M059J (cell line): ENCODE measurements around the gene OXNAD1. TPM values are rescaled to one million over a fixed set of nuclear protein-coding genes. Genes with fewer than 3 reads are reported as not detected.
"Not testable (repeated sequence)": the region's sequence is repeated elsewhere in the genome, so short reads cannot be mapped to it uniquely, and the experiment has no call there.

Source experiments
- DNase-seq: peaks from one replicate; pipeline ENCODE4 v3.0.0-alpha.2; 2012; ENCODE audit warnings: low read depth
- total RNA-seq: library from RNA; depleted of rRNA; stranded (reverse); fragments of >200 nt; shearing (Covaris generic); gene quantifications from 2 replicates; pipeline ENCODE4 v1.2.3, GENCODE V29; 2014

Gene OXNAD1
- total RNA-seq, 1 experiment from 2014 or later = 7.9 TPM

DNA sequence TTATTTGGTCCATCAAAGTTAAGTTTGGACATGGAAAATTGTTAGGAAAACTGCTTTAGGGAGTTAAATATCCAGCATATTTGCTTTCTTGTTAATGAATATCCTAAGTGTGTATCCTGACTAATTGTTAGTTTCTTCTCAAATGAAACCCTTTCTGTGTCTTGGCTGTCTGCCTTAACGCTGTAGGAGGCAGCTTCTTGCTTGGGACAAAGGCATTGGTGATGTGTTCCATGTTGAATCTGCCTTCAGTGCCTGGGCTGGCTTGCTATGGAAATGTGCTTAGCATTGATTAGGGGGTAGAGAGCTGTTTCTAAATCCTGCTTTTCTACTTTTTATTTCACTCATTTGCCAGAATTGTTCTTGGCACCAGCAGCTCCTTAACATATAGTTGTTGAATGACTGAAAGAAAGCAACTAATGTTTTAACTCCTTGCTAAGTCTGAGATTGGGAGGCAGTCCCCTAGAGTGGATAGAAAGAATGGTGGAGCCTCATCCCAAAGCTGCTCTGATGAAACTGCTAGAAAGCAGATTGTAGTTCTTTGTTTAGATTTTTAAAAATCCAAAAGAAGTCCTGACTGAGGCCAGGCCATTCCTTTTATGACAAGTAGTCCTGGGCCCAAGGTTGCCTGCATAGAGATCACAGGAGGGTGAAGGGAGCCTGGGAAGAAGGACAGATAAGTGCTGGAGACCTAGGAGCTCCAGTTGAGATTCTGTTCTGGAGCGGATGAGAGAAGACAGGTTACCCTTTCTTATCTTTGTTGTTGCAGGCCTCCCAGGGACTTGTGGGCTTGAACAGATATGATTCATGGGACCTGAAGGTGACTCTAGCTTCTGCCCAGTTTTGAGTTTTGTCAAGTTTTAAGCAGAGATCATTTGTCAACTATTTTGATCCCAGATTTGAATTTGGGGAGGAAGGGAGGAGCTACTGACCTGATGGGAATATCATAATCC lies 39.3 kb downstream of the OXNAD1 start:
- no peak for DNase-seq

DNA sequence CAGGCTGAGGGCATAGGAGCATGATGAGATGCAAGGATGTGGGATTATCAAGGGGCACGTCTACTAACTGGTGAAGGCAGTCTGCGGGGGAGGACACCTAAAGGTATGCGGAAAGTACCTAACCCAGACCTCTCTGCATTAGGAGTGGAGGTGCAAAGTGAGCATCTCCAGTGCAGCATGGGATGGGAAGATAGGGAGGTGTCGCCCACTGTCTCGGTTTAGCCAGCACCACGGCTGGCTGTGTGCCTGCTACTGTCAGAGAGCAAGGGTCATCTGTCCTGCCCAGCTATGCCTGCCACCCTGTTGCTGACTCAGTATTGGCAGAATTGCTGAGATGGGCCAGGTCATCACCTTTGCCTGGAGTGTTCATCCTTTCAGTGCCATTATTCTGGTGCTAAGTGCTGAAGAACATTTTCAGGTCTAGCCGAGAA lies 40.1 kb downstream of the OXNAD1 start:
- no peak for DNase-seq

DNA sequence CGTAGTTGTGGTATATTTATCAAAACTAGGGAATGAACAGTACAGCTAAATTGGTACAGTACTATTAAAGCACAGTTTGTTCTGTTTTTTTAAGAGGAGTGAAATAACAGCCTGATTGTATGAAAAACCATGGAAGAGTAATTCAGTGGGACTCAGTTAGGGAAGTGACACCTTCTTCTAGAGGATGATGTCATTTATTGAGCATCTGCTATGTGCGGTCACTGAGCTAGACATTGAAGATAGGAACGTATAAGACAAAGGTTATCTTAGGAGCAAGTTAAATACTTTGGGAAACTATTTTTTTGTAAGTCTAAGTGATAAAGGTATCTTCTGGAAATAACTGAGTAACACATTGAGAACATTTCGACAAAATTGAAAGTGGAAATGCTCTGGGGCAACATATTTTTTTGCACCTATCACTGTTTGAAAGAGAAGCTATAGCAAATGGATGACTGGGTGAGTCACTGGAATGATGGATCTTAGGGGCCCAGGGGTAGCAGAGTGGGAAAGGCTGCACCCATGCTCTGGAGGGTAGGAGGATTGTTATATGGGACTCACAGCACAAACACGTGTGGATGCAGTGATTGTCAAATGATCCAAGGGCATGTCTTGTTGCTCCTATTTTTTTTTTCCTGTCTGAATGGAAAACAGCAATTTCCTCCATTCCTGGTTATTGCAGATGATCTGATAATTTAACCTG lies 43.0 kb downstream of the OXNAD1 start:
- DNase-seq = no peak

DNA sequence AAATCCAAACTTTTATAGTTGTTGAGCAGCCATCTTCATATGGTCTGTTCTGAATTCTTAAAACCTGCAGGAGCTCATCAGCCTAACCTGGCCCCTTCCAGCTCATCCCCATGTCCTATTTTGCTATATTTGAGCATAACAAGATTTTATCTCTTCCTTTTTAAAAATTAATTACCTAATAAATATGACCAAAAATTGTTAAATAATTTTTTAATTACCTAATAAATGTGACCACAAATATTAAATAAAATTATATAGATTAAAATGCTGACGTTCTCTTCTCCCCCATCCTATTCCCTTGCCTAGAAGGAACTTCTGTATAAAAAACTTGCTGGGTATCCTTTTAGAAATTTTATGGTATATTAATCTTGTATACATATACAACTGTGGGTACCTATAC lies 43.7 kb downstream of the OXNAD1 start:
- no peak for DNase-seq

DNA sequence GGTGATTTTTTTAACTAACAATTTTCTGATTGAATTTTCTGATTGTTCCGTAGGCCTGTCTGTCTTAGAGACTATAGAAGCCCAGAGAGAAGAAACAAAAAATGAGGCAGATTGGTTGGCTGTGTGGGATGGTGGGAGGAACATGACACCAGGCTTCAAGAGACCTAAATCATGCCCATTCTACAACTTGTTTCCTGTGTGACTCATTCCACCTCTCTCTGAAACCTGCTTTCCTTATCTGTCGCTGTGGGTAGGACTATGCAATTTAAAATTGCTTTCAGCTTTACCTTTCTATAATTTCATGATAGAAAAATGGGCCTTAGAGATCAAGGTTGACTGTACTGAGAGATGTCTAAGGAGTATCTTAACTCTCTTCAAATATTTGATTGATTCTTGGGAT lies 44.5 kb downstream of the OXNAD1 start:
- DNase-seq = peak; percentile 72

DNA sequence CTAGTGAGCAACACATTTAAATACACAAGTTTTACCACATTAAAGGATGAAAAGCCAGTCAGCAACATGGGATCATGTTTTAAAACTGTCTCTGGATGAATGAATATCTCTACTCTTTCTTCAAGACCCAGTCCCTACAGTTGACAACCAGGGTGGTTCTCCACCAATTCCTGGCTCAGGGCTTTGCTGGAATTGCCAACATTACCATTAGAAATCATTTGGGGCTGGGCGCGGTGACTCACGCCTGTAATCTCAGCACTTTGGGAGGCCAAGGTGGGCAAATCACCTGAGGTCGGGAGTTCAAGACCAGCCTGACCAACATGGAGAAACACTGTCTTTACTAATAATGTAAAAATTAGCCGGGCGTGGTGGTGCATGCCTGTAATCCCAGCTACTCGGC lies 45.5 kb downstream of the OXNAD1 start:
- DNase-seq = not testable (repeated sequence)

DNA sequence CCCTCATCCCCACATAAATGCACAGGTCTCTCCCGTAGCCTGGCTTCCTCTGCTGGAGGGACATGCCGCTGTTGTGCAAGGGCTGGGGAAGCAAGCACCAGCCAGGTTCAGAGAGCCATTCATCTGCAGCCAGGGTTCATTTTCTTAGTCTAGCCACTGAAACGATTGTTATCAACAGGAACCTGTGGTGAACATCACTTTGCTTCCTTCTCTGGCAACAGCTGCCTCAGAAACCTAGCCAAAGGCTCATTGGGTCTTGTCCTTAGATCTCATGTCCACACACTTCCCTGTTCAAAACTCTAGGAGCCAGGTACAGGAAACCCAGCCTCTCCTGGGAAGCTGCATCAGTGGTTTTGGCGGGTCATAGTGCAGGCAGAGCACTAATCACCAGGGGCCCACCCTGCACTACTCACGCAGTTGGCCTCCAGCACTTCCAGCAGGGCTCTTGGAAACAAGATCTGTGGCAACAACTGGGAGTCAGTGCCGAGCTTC lies 47.0 kb downstream of the OXNAD1 start:
- no peak for DNase-seq

DNA sequence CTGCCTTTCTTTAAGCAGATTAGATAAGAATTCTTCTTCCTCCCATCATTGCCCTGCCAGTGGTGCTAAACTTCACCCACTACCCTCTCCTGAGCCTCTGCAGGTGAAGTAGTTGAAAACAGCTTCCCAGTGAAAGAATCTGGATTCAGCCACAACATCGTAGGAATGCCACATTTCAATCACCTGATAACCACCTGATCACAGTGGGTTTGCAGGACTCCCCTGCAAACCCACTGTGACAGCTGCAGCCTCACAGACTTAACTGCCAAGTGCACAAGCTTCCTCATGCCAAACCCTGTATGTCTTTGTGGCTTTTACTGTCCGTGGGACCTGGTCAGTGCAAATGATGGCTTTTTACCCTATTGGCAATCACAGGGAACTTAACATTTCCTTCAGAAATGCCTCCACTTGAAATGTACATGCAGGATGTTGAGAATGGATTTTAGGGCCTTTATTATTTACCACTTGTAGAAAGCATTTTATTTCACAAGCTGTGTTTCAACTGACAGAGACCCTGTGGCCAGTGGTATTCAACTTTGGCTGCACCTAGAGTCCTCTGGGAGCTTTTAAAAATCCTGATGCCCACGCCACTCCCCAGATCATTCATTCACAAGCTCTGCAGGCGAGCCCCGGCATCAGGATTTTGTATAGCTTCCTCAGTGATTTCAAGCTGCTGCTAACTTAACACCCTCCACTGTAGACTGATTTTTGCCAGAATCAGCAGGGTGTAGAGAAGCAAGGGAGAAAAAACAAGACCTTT lies 49.1 kb downstream of the OXNAD1 start:
- DNase-seq = no peak

DNA sequence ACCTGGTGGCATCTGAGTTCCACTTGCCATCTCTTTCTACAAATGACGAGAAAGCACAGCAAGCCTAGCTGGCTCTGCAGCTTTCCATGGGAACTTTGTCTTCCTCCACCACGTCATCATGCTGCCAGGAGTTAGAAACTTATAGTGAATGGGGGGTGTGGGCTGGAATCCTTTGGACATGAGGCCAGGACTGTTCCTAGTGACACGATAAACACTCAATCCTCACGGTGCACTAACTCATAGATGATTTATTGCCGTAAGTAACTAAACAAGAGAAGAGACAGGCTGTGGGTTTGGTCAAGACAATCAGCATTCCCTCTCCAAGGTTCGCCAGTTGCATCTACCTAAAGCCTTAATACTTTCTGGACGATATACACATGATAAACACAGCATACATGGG lies 50.6 kb downstream of the OXNAD1 start:
- DNase-seq = no peak

DNA sequence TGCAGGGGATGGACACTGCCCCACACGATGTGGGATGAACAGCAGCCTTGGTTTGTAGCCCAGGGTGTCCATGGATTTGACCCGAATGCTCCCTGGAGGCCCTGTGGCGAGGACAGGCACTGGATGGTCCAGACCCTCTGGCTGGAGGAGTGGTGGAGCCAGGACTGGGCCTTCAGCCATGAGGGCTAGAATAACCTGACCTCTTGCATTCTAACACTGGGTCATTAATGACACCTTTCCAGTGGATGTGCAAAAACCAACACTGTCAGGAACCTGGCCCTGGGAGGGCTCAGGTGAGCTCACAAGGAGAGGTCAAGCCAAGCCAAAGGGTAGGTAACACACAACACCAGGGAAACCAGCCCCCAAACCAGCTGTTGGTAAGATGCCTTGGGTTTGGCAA lies 51.4 kb downstream of the OXNAD1 start:
- no peak for DNase-seq

DNA sequence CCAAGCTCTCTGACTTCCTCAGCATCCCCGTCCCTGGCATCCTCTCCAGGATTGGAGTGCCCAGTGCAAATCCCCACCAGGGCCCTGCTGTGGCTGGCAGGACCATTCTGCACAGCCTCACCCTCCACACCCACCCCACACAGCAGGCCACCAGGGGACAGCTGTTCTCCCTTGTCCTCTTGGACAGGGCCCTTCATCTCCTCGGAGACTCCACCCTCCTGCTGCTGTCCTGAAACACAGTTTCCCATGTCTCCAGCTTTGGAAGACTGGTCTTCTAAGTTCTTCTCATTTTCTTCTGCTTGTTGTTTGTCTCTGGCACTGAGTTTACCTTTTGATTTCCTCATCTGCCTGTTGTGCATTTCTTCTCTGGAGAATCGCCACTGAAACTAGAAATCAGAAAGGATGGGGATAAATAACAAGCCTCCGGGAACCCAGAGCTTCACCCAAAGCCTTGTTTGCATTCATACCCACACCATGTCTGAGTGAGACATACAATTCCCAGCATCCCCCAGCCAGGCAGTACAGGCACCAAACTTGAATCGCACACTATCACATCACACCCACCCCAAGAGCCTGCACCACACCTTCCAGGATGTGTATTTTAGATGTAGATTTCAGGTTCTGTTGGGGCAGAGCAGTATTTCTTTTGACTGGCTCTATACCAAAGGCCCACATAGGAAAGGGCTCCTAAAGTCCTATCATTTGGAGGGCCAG lies 52.0 kb downstream of the OXNAD1 start:
- no peak for DNase-seq

DNA sequence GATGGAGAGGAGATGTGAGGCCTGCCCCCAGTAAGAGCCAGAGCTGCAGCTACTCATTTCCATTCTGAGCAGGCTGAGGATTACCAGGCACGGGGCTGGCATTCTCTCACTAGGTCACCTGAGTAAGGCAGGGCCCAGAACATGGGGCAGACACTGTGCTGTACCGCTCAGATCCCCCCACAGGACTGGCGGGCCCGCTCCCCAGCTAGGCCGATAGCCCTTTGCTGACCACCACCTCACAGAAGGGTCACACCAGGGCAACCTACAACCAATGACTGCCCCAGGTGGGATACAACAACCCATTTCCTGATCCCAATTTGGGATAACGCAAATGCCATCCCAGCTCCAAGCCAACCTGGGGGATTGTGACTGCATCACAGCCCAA lies 52.5 kb downstream of the OXNAD1 start:
- no peak for DNase-seq

DNA sequence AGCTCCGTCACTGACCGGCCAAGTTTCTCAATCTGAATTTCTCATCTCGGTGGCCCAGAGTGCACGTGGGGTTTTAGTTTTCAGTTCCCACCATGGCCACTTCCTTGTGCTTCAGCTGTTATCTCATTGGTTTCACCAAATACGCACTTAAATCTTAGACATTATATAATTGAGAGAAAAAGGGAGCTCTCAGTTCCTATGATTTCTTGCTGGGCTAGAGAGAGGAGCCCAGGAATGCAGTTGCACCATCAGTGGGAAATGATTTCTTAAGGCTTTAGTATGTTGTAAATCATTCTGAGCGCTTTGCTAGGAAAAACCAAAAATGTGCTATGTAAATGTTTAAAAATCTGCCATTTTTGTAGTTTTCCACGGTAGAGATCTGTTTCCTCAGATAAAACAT lies 53.2 kb downstream of the OXNAD1 start:
- no peak for DNase-seq

DNA sequence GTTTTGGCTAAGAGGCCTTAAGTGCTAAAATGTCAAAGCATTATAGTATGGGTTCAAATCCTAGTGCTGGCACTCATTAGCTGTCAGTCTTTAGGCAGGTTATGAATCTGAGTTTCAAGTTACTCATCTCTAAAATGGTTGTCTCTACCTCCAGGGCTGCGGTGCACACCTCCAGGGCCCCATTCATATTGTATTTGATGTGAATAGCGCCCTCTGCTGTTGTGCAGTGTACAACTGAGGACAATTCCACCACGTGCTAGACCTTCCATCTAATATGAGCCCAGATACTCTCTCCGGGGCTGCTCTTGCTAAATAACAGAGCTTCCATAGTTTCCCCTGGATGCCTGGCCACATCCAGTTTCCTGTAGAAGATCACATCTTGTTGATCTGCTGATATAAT lies 54.3 kb downstream of the OXNAD1 start:
- DNase-seq = no peak

DNA sequence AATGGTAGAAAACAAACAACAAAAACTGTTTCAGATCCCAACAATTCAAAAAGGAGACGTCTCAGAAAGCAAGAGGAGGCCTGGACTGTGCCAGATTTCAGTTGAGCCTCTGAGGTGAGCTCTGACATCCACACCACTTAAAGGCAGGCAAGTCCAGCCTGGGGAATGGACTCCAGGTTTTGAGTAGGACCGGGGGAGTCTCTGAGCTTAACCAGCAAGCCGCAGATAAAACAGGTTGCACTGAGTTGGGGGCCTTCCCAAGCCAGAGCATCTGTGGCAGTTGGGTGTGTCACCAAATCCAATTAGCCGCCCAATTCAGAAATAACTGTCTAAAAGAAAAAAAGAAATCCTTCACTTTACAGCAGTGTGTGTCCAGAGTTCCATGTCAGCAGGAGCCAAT lies 54.7 kb downstream of the OXNAD1 start:
- DNase-seq = no peak

DNA sequence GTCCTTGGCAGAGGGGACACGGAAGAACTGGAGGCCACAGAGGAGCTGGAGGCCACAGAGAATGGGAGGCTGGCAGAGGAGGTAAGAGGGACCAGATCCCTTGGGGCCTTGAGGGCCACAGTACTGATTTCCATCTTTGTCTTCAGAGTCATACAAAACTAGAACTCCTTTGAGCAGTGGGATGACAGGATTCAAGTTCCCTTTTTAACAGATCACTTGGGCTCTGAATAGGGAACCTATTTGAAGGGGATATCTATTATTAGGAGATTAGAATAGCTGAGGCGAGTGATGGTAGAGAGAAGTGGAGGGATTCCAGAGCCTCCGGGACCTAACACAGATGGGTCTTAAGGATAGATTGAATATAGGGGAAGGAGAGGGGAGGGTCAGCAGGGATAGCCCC lies 55.7 kb downstream of the OXNAD1 start:
- DNase-seq = no peak

DNA sequence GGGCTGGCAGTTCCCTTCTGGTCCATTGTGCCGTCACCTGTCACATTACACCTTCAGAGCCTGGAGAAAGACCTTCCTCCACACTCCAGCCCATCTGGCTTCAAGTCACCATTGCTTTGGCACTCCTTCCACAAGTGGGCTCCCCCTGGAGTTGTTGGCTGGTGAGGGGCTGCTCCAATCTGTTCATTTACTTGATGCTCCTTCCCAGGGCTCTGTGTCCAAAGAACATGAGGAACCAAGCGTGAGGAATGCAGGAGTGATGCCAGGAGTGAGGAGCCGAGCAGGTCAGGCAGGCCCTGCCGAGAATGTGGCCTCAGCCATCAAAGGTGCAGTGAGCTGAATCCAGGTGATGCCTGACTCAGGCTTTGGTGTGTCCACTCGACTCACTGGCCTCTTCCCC lies 57.2 kb downstream of the OXNAD1 start:
- no peak for DNase-seq

DNA sequence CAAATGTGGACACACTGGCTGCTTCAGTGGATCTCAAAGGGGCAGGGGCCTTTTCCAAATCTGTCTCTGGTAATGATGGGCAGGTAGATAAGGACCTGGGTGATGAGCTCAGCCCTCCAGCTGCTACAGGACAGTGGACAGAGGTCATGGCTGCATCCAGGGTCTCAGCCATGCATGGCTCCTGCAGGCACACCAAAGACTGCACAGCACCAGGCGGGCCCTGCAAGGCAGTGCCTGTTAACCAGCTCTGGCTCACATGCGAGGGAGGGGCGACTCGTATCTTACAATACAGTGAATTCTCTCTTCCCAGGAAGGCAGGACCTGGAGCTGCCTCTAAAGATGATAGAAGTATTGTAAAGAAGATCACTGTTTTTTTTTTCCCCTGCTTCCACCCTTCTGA lies 58.7 kb downstream of the OXNAD1 start:
- DNase-seq = no peak

DNA sequence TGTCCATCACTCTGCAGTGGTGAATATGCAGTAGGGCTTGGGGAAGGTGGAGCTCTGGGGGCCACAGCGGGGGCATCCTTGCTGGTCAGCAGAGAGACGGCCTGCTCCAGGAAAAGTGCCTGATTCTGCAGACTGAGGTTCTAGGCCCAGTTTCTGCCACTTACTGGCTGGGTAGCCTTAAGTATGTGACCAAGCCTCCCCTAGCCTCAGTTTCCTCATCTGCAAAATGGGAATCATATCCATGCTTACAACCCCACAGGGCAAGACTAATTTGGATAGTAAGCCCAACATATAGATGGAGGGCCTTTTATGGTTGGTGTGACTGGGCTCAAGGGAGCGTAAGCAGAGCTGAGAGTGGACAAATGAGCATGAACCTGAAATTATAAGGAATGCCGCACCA lies 60.8 kb downstream of the OXNAD1 start:
- DNase-seq = no peak

DNA sequence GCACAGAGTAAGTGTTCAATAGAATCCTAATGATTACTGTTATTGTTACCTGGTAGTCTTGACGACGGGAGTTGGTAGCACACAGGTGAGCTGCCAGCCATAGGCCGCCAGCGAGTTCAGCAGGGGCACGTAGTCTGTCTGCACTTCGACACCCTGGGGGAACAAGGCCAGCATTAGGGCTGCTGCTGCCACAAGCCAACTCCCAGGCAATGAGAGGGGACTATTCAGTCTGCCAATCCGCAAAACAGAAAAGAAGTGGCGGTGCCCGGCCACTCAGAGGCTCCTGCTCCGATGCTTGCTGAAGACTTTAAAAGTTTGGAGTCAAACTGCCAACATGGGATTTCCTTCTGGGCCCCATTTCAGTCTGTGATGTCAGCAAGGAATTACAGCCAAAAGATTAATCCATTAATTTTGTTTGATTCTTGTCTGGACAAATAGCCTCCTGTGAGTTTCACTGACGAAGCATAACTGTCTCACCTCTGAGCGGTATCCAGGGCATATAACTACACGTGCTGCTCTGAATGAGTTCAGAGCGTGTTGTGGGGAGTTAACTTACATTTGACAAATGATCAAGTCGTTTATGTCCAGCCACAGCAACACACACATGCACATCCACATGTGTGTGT lies 61.8 kb downstream of the OXNAD1 start:
- DNase-seq = no peak

DNA sequence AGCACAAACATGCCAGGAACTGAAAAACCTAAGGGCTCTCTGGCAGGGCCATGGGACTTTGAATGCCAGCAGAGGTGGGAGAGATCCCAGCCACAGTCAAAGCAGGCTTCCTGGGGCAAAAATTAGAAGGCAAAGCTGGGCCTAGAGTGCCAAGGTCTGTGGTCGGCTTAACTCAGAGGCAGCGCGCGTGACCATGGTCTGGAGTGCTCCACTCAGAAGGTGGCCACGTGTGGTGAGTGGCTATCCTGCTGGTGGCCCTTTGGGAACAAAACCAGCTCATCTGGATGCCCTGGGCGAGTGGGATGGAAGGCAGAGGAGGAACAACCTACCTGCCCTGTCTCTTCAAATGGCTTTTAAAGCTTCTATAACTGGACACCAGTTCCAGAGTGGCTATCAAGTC lies 63.1 kb downstream of the OXNAD1 start:
- no peak for DNase-seq
